Measurements from ENCODE around the gene MYH11. TPM values are rescaled to one million over a fixed set of nuclear protein-coding genes. Genes with fewer than 3 reads are reported as not detected.

MYH11 gene
- total RNA-seq, 8 experiments from 2014 or later = 0.05 to 5.0 (median 1.7) TPM

DNA sequence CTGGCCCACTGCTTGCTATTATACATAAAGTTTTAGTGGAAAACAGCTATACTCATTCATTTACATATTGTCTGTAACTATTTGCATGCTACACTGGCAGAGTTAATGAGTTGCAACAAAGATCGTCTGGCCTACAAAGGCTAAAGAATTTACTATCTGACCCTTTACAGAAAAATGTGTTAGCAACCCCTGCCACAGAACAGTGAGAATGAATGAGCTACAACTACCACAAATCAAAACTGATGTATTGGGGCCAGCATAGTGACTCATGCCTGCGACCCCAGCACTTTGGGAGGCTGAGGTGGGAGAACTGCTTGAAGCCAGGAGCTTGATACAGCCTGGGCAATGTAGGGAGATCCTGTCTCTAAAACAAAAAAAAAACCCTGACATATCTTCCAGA is 92.7 kb downstream of the MYH11 start:
- 0 to 69% (median 33%) methylated on average over 1 to 2 of the region's 2 CpGs; no CpG with 5 or more reads in 3 of the 10 experiments for WGBS, 10 experiments
- ATAC-seq (replicated peaks in 6 of 8) = no peak
- H3K4me1 ChIP-seq (replicated peaks in 1 of 2) = no peaks in the 10 kb centered on the region
- in situ Hi-C loops (cut with MboI; ENCODE audit: low pct_unique_long_range_greater_than_20kb in 2 of 9, low sequenced_read_pairs in 9 of 9, unreplicated experiment in 9 of 9) = loop anchor here in 2 of 9 experiments (25.0 kb wide), 2 partner anchors 102 to 373 kb away; partner anchors contain the start of gene NDE1 (in 1 of the 2)
- H3K4me3 ChIP-seq = no peak overlapping the region
- no peak overlapping the region for H3K27ac ChIP-seq

DNA sequence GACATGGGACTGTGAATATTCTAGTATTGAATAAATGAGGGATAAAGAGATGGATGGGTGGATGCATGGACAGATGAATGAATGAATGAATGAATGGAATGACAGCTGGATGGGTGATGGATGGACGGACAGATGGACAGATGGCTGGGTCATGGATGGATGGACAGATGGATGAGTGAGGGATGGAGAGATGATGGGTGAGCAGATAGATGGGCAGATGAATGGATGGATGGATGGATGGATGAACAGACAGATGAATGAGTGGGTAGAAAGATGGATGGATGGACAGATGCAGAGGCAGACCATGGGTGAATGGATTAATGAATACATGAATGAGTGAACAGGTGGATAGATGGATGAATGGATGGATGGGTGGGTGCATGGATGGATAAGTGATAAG is 96.7 kb downstream of the MYH11 start:
- no peak for ATAC-seq (replicated peaks in 6 of 8)
- WGBS, 10 experiments = 33 to 89% (median 70%) methylated on average over 1 of the region's 1 CpG; no CpG with 5 or more reads in 1 of the 10 experiments
- no peak overlapping the region for H3K4me3 ChIP-seq
- H3K27ac ChIP-seq = no peak overlapping the region
- H3K4me1 ChIP-seq (replicated peaks in 1 of 2) = no peaks in the 10 kb centered on the region
- in situ Hi-C loops (cut with MboI; ENCODE audit: low pct_unique_long_range_greater_than_20kb in 2 of 9, low sequenced_read_pairs in 9 of 9, unreplicated experiment in 9 of 9) = loop anchor here in 2 of 9 experiments (25.0 kb wide), 2 partner anchors 98 to 377 kb away; partner anchors contain the start of gene NDE1 (in 1 of the 2)

DNA sequence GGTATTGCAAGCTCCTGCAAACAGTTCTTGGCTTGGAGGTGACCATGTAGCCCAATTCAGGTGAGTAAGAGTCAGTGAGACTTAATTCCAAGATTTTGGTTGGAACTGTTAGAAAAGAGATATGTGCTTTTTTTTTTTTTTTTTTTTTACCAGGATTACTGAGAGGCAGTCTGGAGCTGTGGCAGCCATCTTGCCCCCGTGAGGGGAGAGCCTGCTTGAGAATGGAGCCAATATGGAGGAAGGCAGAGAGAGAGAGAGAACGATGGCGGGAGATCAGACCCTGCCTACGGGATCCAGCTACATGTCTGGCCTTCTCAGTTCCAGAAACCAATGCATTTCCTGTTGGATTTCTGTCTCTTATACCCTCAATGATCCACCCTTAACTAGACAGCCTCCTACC is 97.8 kb downstream of the MYH11 start:
- Histone ChIP-seq H3K27ac (no peak overlapping the region), H3K4me1 (replicated peaks in 1 of 2) (no peaks in the 10 kb centered on the region), H3K4me3 (no peak overlapping the region)
- in situ Hi-C loops (cut with MboI; ENCODE audit: low pct_unique_long_range_greater_than_20kb in 2 of 9, low sequenced_read_pairs in 9 of 9, unreplicated experiment in 9 of 9) = loop anchor here in 2 of 9 experiments (25.0 kb wide), 2 partner anchors 97 to 378 kb away; partner anchors contain the start of gene NDE1 (in 1 of the 2)
- WGBS, 10 experiments = 60 to 100% (median 100%) methylated on average over 1 to 3 of the region's 4 CpGs; no CpG with 5 or more reads in 5 of the 10 experiments
- no peak for ATAC-seq (replicated peaks in 6 of 8)

DNA sequence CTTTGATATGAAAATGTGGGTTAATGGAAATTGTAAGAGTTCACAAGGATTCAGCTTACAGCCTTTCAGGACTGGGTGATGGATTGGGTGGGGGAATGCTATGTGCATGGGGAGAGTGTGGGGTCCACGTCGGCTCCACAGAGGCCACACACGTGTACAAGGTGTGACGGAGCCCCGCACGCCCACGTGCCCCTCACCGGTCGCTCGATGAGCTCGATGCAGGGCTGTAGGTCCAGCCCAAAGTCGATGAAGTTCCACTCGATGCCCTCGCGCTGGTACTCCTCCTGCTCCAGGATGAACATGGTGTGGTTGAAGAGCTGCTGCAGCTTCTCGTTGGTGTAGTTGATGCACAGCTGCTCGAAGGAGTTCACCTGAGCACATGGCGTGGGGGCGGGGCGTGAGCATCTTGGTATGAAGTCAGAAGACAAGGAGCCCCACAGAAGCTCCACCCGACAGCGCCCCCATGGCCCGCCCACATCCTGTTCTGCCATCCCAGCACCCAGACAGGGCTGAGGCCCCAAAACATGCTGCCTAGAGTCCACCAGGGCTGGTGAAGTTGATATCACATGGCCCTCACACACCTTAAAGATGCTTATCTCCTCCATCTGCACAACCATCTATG is 99.1 kb downstream of the MYH11 start:
- H3K4me3 ChIP-seq = no peak overlapping the region
- in situ Hi-C loops (cut with MboI; ENCODE audit: low pct_unique_long_range_greater_than_20kb in 2 of 9, low sequenced_read_pairs in 9 of 9, unreplicated experiment in 9 of 9) = loop anchor here in 2 of 9 experiments (25.0 kb wide), 2 partner anchors 95 to 380 kb away; partner anchors contain the start of gene NDE1 (in 1 of the 2)
- H3K27ac ChIP-seq = no peak overlapping the region
- 57 to 96% (median 90%) methylated on average over 2 to 7 of the region's 23 CpGs; no CpG with 5 or more reads in 5 of the 10 experiments for WGBS, 10 experiments
- no peak for ATAC-seq (replicated peaks in 6 of 8)
- no peaks in the 10 kb centered on the region for H3K4me1 ChIP-seq (replicated peaks in 1 of 2)

DNA sequence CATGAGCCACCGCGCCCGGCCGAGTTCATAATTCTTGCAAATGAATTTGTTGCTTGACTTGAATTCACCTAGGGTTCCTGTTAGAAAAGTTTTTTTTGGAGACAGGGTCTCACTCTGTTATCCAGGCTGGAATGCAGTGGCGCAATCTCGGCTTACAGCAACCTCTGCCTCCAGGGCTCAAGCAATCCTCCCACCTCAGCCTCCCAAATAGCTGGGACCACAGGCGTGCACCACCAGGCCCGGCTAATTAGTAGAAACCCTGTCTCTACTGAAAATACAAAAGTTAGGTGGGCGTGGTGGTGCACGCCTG is 99.8 kb downstream of the MYH11 start:
- ATAC-seq (replicated peaks in 6 of 8) = no peak
- Histone ChIP-seq H3K4me3 (no peak overlapping the region), H3K27ac (no peak overlapping the region), H3K4me1 (replicated peaks in 1 of 2) (no peaks in the 10 kb centered on the region)
- in situ Hi-C loops (cut with MboI; ENCODE audit: low pct_unique_long_range_greater_than_20kb in 2 of 9, low sequenced_read_pairs in 9 of 9, unreplicated experiment in 9 of 9) = loop anchor here in 2 of 9 experiments (25.0 kb wide), 2 partner anchors 95 to 380 kb away; partner anchors contain the start of gene NDE1 (in 1 of the 2)
- WGBS, 10 experiments = 87 to 100% (median 95%) methylated on average over 2 to 6 of the region's 10 CpGs; no CpG with 5 or more reads in 2 of the 10 experiments

DNA sequence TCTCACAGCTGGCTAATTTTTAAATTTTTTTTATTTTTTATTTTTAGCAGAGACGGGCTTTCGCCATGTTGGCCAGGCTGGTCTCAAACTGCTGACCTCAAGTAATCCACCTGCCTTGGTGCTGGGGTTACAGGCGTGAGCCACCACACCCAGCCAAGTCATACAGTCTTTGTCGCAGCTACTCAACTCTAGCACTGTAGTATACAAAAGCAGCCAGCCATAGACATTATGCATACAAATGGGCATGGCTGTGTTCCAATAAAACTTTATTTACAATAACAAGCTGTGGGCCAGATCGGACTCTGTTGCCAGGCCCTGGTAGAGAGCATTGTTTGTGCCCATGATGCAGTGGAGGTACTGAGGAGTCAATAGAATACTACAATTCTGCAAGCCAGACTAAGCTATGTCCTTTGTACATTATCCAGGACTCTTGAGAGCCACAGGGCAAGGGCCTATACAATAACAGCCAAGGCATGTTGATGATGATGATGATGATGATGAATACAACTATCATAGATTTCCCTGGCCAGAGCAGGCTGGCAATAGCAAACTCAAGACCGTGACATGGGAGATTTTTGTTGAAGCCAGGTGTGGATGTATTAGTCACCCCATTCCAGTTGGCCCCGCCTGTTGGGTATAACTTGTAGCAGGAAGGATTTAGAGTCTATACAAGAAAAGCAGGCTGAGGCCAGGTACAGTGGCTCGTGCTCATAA is 101.8 kb downstream of the MYH11 start:
- H3K4me1 ChIP-seq (replicated peaks in 1 of 2) = no peaks in the 10 kb centered on the region
- no peak for ATAC-seq (replicated peaks in 6 of 8)
- in situ Hi-C loops (cut with MboI; ENCODE audit: low pct_unique_long_range_greater_than_20kb in 2 of 9, low sequenced_read_pairs in 9 of 9, unreplicated experiment in 9 of 9) = loop anchor here in 2 of 9 experiments (25.0 kb wide), 2 partner anchors 93 to 382 kb away; partner anchors contain the start of gene NDE1 (in 1 of the 2)
- no peak overlapping the region for H3K27ac ChIP-seq
- H3K4me3 ChIP-seq = no peak overlapping the region
- 48 to 100% (median 90%) methylated on average over 1 to 8 of the region's 8 CpGs for WGBS, 10 experiments

DNA sequence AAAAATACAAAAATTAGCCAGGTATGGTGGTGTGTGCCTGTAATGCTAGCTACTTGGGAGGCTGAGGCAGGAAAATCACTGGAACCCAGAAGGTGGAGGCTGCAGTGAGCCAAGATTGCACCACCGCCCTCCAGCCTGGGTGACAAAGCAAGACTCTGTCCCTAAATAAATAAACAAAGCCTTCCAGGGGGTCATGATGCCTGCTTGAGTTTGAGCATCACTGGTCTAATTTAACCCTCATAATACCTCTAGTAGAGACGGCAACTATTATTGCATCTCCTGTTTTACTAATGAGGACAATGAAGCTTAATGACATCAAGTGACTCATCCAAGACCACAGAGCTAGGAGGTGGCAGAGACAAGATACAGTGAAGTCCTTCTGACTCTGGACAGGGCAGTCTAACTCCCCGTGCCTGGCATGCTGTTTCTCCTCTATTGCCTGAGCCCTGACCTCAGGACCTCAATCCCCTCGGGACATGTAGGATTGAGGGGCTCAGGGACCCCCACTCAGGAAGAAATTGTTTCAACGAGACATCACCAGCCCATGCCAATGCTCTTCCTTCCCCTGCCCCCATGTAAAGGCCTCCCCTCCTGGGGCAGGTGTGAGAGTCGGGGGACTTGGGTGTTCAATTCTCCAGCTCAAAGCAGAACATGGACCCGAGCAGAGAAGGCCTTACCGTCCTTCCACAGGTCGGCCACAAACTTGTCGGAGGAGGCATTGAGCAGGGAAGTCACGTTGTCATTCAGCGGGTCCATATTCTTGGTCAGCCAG is 103.9 kb downstream of the MYH11 start:
- ATAC-seq (replicated peaks in 6 of 8) = no peak
- in situ Hi-C loops (cut with MboI; ENCODE audit: low pct_unique_long_range_greater_than_20kb in 2 of 9, low sequenced_read_pairs in 9 of 9, unreplicated experiment in 9 of 9) = loop anchor here in 2 of 9 experiments (25.0 kb wide), 2 partner anchors 91 to 384 kb away; partner anchors contain the start of gene NDE1 (in 1 of the 2)
- H3K4me1 ChIP-seq (replicated peaks in 1 of 2) = no peaks in the 10 kb centered on the region
- H3K27ac ChIP-seq = no peak overlapping the region
- WGBS, 10 experiments = 20 to 100% (median 66%) methylated on average over 1 to 6 of the region's 12 CpGs
- H3K4me3 ChIP-seq = no peak overlapping the region

DNA sequence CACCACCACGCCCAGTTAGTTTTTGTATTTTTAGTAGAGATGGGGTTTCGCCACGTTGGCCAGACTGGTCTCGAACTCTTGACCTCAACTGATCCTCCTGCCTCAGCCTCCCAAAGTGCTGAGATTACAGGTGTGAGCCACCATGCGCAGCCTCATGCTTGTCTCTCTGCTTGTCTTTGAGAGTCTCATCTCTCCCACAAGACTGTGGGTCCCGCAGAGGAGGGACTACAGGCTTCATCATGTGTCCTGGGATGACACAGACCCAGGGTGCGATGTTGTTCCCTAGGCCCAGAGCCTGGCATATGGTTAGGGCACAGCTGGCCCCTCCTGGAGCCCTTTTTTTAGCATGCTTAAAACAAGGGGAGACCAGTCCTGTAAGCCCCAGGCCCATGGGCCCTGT is 104.9 kb downstream of the MYH11 start:
- H3K4me1 ChIP-seq (replicated peaks in 1 of 2) = no peaks in the 10 kb centered on the region
- 67 to 90% (median 80%) methylated on average over 1 to 6 of the region's 7 CpGs; no CpG with 5 or more reads in 5 of the 10 experiments for WGBS, 10 experiments
- ATAC-seq (replicated peaks in 6 of 8) = no peak
- in situ Hi-C loops (cut with MboI; ENCODE audit: low pct_unique_long_range_greater_than_20kb in 2 of 9, low sequenced_read_pairs in 9 of 9, unreplicated experiment in 9 of 9) = loop anchor here in 2 of 9 experiments (25.0 kb wide), 2 partner anchors 90 to 385 kb away; partner anchors contain the start of gene NDE1 (in 1 of the 2)
- no peak overlapping the region for H3K4me3 ChIP-seq
- no peak overlapping the region for H3K27ac ChIP-seq

DNA sequence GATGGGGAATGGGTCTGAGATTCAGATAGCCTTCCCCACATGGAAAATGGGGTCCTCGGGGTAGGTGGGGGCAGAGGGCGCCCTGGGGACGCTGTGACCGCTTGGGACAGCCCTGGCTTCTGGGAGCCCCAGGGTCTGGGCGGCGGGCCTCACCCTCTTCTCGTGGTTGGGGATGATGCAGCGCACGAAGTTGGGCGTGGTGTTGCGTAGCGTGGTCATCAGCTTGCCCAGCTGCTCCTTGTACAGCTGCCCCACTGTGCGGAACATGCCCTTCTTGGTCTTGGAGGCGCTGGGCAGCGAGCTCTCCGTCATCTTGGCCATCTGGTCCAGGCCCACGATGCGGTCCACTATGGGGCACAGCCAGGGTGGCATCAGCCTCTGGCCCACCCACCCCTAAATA is 106.8 kb downstream of the MYH11 start:
- in situ Hi-C loops (cut with MboI; ENCODE audit: low pct_unique_long_range_greater_than_20kb in 2 of 9, low sequenced_read_pairs in 9 of 9, unreplicated experiment in 9 of 9) = loop anchor here in 2 of 9 experiments (25.0 kb wide), 2 partner anchors 88 to 387 kb away; partner anchors contain the start of gene NDE1 (in 1 of the 2)
- no peaks in the 10 kb centered on the region for H3K4me1 ChIP-seq (replicated peaks in 1 of 2)
- WGBS, 10 experiments = 69 to 80% methylated on average over 9 of the region's 18 CpGs; no CpG with 5 or more reads in 8 of the 10 experiments

DNA sequence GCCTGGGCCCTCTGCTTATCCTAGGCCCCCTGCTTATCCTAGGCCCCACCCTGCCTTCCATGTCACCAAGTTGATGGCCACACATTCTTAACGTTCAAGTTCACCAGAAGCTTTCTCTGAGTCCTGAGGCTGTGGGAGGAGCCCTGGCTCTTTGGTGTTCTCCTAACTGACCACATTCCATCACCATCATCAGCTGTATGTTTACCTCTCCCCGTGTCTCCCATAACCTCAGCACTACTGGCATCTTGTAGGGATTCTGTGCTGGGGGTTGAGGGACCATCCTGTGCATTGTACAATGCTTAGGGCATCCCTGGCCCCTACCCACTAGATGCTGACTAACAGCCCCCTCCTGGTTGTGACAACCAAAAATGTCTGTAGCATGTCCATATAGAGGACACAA is 107.5 kb downstream of the MYH11 start:
- ATAC-seq (replicated peaks in 6 of 8) = no peak
- 25 to 83% (median 80%) methylated on average over 1 of the region's 2 CpGs; no CpG with 5 or more reads in 5 of the 10 experiments for WGBS, 10 experiments
- no peaks in the 10 kb centered on the region for H3K4me1 ChIP-seq (replicated peaks in 1 of 2)
- in situ Hi-C loops (cut with MboI; ENCODE audit: low pct_unique_long_range_greater_than_20kb in 2 of 9, low sequenced_read_pairs in 9 of 9, unreplicated experiment in 9 of 9) = no loop called here
- H3K4me3 ChIP-seq = no peak overlapping the region
- no peak overlapping the region for H3K27ac ChIP-seq

More for the DNA sequence above, 106.8 kb downstream of the MYH11 start:
- no peak overlapping the region for H3K4me3 ChIP-seq
- no peak for ATAC-seq (replicated peaks in 6 of 8)
- no peak overlapping the region for H3K27ac ChIP-seq

DNA sequence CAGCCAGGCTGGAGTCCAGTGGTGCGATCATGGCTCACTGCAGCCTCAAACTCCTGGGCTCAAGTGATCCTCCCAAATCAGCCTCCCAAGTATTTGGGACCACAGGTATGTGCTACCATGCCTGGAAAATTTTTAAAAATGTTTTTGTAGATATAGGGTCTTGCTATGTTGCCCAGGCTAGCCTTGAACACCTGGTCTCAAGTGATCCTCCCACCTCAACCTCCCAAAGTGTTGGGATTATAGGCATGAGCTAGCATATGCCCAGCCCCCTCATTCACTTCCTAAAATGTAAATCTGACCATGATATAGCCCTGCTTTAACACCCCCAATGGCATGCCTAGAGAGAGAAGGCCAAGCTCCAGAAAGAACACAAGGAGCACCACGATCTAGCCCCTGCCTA is 108.2 kb downstream of the MYH11 start:
- Histone ChIP-seq H3K4me3 (no peak overlapping the region), H3K4me1 (replicated peaks in 1 of 2) (no peaks in the 10 kb centered on the region), H3K27ac (no peak overlapping the region)
- whole genome bisulfite sequencing, 10 experiments = 20 to 100% (median 57%) methylated on average over 1 to 2 of the region's 2 CpGs; no CpG with 5 or more reads in 6 of the 10 experiments
- in situ Hi-C loops (cut with MboI; ENCODE audit: low pct_unique_long_range_greater_than_20kb in 2 of 9, low sequenced_read_pairs in 9 of 9, unreplicated experiment in 9 of 9) = no loop called here
- no peak for ATAC-seq (replicated peaks in 6 of 8)

DNA sequence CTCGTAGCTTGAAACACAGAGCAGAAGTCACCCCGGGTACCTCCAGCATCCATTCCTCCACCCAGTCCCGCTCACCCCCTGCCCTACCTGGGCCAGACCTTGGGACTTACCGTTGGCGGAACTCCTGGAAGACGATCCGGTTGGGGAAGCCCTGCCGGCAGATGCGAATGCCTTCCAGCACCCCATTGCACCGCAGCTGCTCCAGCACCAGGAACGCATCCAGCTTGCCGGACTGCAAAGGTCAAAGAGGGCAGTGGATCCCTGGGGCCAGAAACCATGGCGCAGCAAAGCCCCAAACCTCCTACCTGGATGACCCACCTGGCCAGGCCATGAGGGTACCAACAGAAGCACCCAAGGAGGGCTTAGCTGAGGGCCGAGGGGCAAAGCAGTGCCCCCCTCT is 108.9 kb downstream of the MYH11 start:
- Histone ChIP-seq H3K4me1 (replicated peaks in 1 of 2) (no peaks in the 10 kb centered on the region), H3K27ac (no peak overlapping the region), H3K4me3 (no peak overlapping the region)
- 29 to 100% (median 92%) methylated on average over 1 to 10 of the region's 14 CpGs; no CpG with 5 or more reads in 4 of the 10 experiments for WGBS, 10 experiments
- in situ Hi-C loops (cut with MboI; ENCODE audit: low pct_unique_long_range_greater_than_20kb in 2 of 9, low sequenced_read_pairs in 9 of 9, unreplicated experiment in 9 of 9) = no loop called here
- no peak for ATAC-seq (replicated peaks in 6 of 8)

All from motor neuron (in vitro differentiated cells).